ENCODE data around the gene FBXW12. TPM values are rescaled to one million over a fixed set of nuclear protein-coding genes. Genes with fewer than 3 reads are reported as not detected.

Gene FBXW12
- total RNA-seq, 1 experiment from 2014 or later, result not detected

DNA sequence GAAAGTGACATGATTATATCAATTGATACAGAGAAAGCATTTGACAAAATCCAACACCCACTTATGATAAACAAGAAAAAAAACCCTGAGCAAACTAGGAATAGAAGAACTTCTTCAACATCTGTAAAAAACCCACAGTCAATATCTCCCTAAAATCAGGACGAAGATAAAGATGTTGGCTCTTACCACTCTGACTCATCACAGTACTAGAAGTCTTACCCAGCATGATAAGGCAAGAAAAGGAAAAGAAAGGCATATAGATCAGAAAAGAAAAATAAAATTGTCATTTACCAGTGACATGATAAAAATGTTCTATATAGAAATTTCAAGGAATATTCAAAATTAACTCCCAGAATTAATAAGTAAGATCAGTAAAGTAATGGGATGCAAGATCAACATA, 7.2 kb upstream of the FBXW12 start:
- Histone ChIP-seq H2AFZ (ENCODE audit: low read depth, low read length, poor library complexity, severe bottlenecking) (no peak overlapping the region), H3K79me2 (ENCODE audit: insufficient read depth, low read length) (no peaks in the 10 kb centered on the region), H3K4me2 (ENCODE audit: low read length) (no peak overlapping the region), H3K4me1 (ENCODE audit: control insufficient read depth in 1 of 2, insufficient read depth in 2 of 2, low read length in 2 of 2) (peaks cover 2 to 7% of the 10 kb centered on the region in 2 experiments; a peak in 3 of 4 replicates), H3K9me2 (ENCODE audit: insufficient read depth) (no peaks in the 10 kb centered on the region), H4K20me1 (ENCODE audit: insufficient read depth) (no peaks in the 10 kb centered on the region), H3K4me3 (replicated peaks in 1 of 2; ENCODE audit: low read depth in 1 of 2, low read length in 2 of 2) (no peak overlapping the region), H3K27me3 (ENCODE audit: insufficient read depth, low read length) (no peaks in the 10 kb centered on the region), H3K9me3 (ENCODE audit: control insufficient read depth in 1 of 2, insufficient read depth in 1 of 2, low read depth in 1 of 2, low read length in 2 of 2) (peaks cover 11 to 13% of the 10 kb centered on the region in 2 experiments; a peak in 3 of 4 replicates), H3K9ac (ENCODE audit: low read length) (no peak overlapping the region), H3K27ac (ENCODE audit: low read depth, low read length) (no peak overlapping the region), H3K36me3 (ENCODE audit: control insufficient read depth in 1 of 2, insufficient read depth in 2 of 2, low read length in 2 of 2) (no peaks in the 10 kb centered on the region)
- intact Hi-C loops (cut with micrococcal nuclease), result loop anchor here (5.0 kb wide), 1 partner anchor 38 kb away; no protein-coding TSS in a partner anchor
- ATAC-seq, result no peak
- RAD21 ChIA-PET (ENCODE audit: low non-redundant PET in 1 of 2, low total read pairs in 2 of 2, uncharacterized antibody in 2 of 2, unreplicated experiment in 2 of 2), result interaction anchor here in 1 of 2 experiments (0.7 kb wide), 1 partner anchor 95 kb away, joined by 4 read pairs; no protein-coding TSS in a partner anchor
- BruUV-seq (replicated peaks), result no TSS peak
- CTCF ChIA-PET, result no interaction called here
- TF ChIP-seq CBX3 (IDR thresholded peaks at IDR 0.05; ENCODE audit: low read depth) (no peak), ATF3 (IDR thresholded peaks at IDR 0.05) (no peak), MAX (IDR thresholded peaks at IDR 0.05) (no peak), ZNF274 (IDR thresholded peaks at IDR 0.05; ENCODE audit: low read depth, low read length) (no peak), RAD21 (IDR thresholded peaks at IDR 0.05; ENCODE audit: low read depth) (no peak), EZH2phosphoT487 (IDR thresholded peaks at IDR 0.05; ENCODE audit: borderline replicate concordance) (no peak), ZFX (IDR thresholded peaks at IDR 0.05) (no peak), JUND (IDR thresholded peaks at IDR 0.05) (no peak), POLR2A (IDR thresholded peaks at IDR 0.05; ENCODE audit: borderline replicate concordance, extremely low read depth, insufficient read depth, insufficient read length) (no peak), ELF1 (IDR thresholded peaks at IDR 0.05; ENCODE audit: borderline replicate concordance, low read depth) (no peak), SRF (IDR thresholded peaks at IDR 0.05; ENCODE audit: low read depth) (no peak), SIN3A (IDR thresholded peaks at IDR 0.05; ENCODE audit: low read depth) (no peak), CEBPB (IDR thresholded peaks at IDR 0.05; ENCODE audit: low read depth) (no peak), REST (IDR thresholded peaks at IDR 0.05; ENCODE audit: low read depth) (no peak), YY1 (IDR thresholded peaks at IDR 0.05; ENCODE audit: extremely low read depth, insufficient replicate concordance, low read depth, low read length) (no peak), POLR2AphosphoS5 (IDR thresholded peaks at IDR 0.05; ENCODE audit: low read depth, low read length) (no peak)
- TF ChIP-seq, protein P1, sequence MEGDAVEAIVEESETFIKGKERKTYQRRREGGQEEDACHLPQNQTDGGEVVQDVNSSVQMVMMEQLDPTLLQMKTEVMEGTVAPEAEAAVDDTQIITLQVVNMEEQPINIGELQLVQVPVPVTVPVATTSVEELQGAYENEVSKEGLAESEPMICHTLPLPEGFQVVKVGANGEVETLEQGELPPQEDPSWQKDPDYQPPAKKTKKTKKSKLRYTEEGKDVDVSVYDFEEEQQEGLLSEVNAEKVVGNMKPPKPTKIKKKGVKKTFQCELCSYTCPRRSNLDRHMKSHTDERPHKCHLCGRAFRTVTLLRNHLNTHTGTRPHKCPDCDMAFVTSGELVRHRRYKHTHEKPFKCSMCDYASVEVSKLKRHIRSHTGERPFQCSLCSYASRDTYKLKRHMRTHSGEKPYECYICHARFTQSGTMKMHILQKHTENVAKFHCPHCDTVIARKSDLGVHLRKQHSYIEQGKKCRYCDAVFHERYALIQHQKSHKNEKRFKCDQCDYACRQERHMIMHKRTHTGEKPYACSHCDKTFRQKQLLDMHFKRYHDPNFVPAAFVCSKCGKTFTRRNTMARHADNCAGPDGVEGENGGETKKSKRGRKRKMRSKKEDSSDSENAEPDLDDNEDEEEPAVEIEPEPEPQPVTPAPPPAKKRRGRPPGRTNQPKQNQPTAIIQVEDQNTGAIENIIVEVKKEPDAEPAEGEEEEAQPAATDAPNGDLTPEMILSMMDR (IDR thresholded peaks at IDR 0.05 in 2 of 3, conservative IDR thresholded peaks at IDR 0.05 in 1 of 3; ENCODE audit: borderline replicate concordance in 1 of 3, insufficient read depth in 1 of 3, low read depth in 2 of 3, low read length in 2 of 3), result no peak
- POLR2A ChIA-PET, result no interaction called here
- no peak for DNase-seq (ENCODE audit: low read depth, low spot score)

Measured in HCT116 (cell line).